Midbrain (tissue), 1 donor: ENCODE measurements around the gene TXNL4A.
"Not testable (repeated sequence)": the region's sequence is repeated elsewhere in the genome, so short reads cannot be mapped to it uniquely, and the experiment has no call there.

Experiments
- DNase-seq: peaks from one replicate; lab custom pipeline; 2025; lab: John Stamatoyannopoulos, UW

TXNL4A gene, protein sequence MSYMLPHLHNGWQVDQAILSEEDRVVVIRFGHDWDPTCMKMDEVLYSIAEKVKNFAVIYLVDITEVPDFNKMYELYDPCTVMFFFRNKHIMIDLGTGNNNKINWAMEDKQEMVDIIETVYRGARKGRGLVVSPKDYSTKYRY

GRCh38 chr18:79988451-79989194 lies at the start of gene TXNL4A:
Gene TXNL4A, minus strand, starts transcription at chr18:79988563. Its CDS starts 171 bp downstream, at chr18:79988392.
- DNase-seq: peak; percentile 90

GRCh38 chr18:80037300-80037699 lies 48.9 kb upstream of the TXNL4A start:
- DNase-seq: no peak

DNA sequence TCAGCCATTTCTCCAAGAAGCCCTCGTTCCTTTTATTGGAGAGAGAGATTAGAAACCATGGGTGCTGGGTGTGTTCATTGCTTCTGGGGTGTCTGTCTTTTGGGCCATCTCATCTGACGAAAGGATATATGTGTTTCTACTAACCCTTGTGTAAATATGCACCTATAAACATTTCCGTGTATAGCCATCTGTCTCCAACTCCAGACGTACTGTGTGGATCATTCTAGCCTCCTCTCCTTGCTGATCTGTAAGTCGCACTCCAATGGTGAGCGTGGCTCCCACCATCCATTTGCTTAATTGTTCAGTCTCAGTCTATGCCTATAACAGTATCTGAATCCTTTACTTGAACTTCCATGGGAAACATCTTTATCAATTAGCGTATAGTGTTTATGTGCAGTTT lies 47.6 kb upstream of the TXNL4A start:
- DNase-seq: no peak

DNA sequence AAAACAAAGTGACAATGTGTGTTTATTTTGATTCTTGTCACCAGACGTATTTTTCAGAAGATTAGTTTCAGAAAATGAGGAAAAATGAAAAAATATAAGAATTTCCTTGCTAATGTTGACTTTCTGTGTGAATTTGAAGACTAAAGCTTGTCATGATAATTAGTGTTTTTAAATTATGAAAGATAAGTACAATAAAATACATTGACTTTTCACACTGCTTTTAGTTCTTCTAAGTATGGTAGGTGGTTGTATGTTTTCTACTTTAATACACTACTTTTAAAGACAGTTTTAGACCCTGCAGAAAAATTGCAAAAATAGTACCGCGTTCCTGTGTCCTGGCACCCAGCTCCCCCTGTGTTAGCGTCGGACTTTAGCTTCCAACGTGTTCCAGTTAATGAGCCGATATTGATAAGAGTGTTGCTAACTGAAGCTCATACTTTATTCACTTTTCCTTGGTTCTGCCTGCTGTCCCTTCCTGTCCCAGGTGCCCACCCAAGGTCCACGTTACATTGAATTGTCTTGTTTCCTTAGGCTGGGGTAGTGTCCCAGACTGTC lies 46.6 kb upstream of the TXNL4A start:
- DNase-seq: peak; percentile 11

DNA sequence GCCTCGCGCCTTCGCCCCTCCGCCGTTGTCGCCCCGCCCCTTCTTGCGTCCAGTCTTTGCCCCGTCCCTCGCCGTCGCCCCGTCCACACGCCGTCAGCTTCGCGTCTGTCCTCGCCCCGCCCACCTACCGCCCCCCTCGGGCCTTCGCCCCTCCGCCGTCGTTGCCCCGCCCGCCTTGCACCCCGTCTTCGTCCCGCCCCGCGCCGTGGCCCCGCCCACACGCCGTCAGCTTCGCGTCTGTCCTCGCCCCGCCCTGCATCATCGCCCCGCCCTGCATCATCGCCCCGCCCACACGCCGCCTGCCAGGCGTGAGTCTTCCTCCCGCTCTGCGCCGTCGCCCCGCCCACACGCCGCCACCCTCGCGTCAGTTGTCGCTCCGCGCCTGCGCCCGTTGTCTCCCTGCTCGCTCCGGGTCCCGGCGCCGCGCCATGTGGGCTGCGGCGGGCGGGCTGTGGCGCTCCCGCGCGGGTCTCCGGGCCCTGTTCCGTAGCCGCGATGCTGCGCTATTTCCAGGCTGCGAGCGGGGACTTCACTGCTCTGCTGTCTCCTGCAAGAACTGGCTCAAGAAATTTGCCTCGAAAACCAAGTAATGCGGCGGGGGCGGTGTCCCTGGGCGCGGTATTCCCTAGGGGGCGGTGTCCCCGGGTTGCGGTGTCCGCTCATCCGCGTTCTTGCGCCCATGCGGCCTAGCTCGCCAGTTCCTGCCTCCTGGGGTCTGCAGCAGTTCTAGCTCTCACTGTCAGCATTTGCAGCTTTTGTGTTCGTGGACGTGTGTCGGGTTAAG lies 45.9 kb upstream of the TXNL4A start, which contains the start of gene RBFA:
Gene RBFA (plus strand): TSS at position 367 of the 784 bp plus-strand sequence. CDS start 62 bp downstream, at position 429.
- DNase-seq: peak; percentile 99

DNA sequence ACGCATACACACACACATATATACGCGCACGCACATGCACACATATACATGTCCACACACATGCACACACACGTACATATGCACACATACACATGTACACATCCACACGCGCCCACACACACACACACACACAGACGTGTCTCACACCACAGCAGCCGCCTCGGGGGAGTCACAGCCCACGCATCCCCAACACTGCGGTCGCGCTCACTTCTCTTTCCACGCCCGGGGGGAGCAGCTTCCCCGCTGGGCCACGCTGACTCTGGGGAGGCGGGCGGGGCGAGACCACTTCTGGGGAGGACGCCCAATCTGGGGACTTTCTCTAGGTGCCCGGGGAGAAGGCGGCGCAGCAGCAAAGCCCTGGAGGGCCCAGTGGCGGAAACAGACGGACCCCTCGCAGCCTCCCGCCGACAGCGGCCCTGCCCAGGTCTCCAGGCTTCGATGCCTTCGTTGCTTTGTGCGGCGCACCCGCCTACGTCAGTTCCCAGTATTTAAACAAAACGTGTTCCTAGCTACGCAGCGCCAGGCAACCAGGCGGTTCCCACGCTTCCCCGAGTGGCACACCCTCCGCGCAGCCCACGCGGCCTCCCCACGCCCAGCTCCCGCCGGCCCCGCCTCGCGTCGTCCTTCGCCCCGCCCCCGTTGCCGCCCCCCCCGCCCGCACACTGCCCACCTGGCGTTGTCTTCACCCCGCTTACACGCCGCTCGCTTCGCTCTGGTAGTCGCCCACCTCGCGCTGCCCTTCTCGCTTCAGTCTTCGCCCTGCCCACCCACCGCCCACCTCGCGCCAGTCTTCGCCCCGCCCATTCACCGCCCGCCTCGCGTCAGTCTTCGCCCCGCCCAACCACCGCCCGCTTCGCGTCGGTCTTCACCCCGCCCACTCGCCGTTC lies 45.1 kb upstream of the TXNL4A start:
- peak; percentile 91 for DNase-seq

GRCh38 chr18:80029690-80030089 lies 41.3 kb upstream of the TXNL4A start:
- no peak for DNase-seq

DNA sequence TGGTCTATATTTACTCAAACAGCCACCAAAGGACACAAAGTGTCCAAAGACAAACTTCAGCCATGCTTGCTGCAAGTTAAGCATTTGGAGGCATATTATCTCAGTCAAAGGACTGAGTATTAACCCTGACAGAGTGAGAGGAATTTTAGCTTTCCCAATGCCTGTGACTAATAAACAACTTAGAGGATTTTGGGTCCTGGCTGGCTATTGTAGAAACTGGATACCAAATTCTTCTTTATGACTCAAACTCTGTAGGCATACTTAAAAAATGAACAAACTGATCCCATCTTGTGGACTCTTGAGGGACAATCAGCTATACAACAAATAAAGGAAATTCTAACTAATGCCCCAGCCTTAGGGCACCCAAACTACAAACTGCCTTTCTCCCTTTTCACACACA lies 39.4 kb upstream of the TXNL4A start:
- DNase-seq: not testable (repeated sequence)

DNA sequence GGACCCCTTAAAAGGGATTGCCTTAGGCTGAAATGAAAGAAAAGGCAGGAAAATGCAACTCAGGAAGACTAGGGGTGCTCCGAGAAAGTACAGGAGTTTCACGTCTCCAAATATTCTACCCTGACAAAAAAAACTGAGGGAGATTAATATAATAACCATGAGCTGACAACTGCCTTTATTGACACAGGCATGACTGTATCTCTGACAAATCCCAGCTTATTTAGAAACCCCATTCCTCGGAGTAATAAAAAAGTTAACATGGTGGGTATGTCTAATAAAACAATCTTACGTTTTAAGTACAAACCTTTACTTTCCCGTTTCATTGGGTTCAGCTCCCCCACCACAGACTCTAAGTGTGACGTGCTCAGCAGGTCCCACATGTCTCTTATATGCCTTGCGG lies 38.0 kb upstream of the TXNL4A start:
- DNase-seq: no peak

- DNase-seq: no peak
These were observed 34.8 kb upstream of the TXNL4A start for GRCh38 chr18:80023173-80023572.

- DNase-seq: no peak
These were observed 34.2 kb upstream of the TXNL4A start for GRCh38 chr18:80022613-80023012.

DNA sequence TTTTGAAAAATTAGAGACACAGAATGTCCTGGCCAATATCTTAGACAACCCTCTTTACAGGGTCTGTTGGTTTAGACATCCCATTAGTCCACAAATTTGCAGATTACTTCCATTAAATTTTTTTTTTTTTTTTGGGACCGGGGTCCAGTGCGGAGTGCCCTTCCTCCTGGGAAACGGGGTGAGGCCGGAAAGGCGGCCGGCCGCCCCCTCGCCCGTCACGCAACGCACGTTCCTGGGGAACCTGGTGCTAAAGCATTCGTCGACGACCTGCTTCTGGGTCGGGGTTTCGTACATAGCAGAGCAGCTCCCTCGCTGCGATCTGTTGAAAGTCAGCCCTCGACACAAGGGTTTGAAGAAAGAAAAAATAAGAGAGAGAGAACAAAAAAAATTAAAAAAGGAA lies 24.4 kb upstream of the TXNL4A start:
- no peak for DNase-seq

- DNase-seq: not testable (repeated sequence)
These were observed 23.3 kb upstream of the TXNL4A start for GRCh38 chr18:80011496-80012137.

GRCh38 chr18:80010551-80010906 lies 22.2 kb upstream of the TXNL4A start:
- DNase-seq: no peak

GRCh38 chr18:80009661-80010550 lies 21.5 kb upstream of the TXNL4A start:
- no peak for DNase-seq

DNA sequence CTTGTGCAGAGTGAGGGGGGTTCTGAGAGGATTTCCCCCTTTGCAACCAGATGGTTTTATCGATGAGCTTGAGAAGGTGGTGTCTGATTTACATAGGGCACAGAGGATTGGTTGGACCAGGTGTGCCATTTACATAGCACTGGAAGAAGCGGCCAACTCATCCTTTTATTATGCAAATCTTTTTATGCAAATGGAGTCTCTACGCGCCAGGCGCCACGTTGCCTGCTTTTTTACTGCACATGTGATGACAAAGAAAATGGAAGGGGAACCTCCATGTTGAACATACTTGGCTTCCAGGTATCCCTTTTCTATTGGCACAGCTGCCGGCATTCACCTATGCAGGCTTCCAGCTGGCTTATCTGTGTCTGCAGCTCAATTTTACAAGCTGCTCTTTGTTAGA lies 18.4 kb upstream of the TXNL4A start:
- no peak for DNase-seq

GRCh38 chr18:80004600-80005342 lies 16.4 kb upstream of the TXNL4A start:
- no peak for DNase-seq

GRCh38 chr18:80002468-80002867 lies 14.1 kb upstream of the TXNL4A start:
- no peak for DNase-seq

DNA sequence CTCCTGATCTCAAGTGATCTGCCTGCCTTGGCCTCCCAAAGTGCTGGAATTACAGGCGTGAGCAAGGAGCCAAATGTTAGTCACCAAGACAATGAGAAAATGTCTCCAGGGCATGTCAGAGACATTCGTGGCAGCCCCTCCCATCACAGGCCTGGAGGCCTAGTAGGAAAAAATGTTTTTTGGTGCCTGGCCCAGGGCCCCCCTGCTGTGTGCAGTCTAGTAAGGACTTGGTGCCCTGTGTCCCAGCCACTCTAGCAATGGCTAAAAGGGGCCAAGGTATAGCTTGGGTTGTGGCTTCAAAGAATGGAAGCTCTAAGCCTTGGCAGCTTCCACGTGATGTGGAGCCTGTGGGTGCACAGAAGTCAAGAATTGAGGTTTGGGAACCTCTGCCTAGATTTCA lies 12.5 kb upstream of the TXNL4A start:
- DNase-seq: no peak
